Testis (tissue), 3 donors: Measurements from ENCODE around the gene CAPRIN1. TPM values are rescaled to one million over a fixed set of nuclear protein-coding genes. Genes with fewer than 3 reads are reported as not detected.

Source experiments
- DNase-seq: peaks from one replicate; pipeline ENCODE4 v3.0.0-alpha.2; 2019
- H3K27ac ChIP-seq, 2 donors: fragments of 200-600 bp; sonication (generic); one replicate each; pipeline ENCODE4 v1.5.1; 2019
- H3K27me3 ChIP-seq: fragments of 200-600 bp; sonication (generic); one replicate; pipeline ENCODE4 v1.5.1; 2019
- H3K36me3 ChIP-seq: fragments of 200-600 bp; sonication (generic); one replicate; pipeline ENCODE4 v1.5.1; 2017; ENCODE audit warnings: low read depth; ENCODE audit errors: missing control alignments
- H3K4me1 ChIP-seq: fragments of 200-600 bp; sonication (generic); one replicate; pipeline ENCODE4 v1.5.1; 2019
- H3K4me3 ChIP-seq, 2 donors: fragments of 200-600 bp; sonication (generic); one replicate each; pipeline ENCODE4 v1.5.1; 2017 to 2019
- H3K9me3 ChIP-seq: fragments of 200-600 bp; sonication (generic); one replicate; pipeline ENCODE4 v1.5.1; 2017
- POLR2A ChIP-seq: fragments of 450-650 bp; IDR thresholded peaks from one replicate; pipeline ENCODE4 v1.6.1; 2017; ENCODE audit warnings: antibody characterized with exemption, mild to moderate bottlenecking, moderate library complexity
- WGBS, 2 donors: methylation state at CpG; one replicate each; pipeline ENCODE4 v1.1.5; 2018; 5-methylcytosine and 5-hydroxymethylcytosine counted together
- intact Hi-C: fragments of 100-400 bp; cut with DNase I; formaldehyde crosslinking; loops from one replicate; pipeline ENCODE4 v1.15.1; 2023; ENCODE audit warnings: low total_unique reads
- polyA plus RNA-seq: library from polyadenylated mRNA; stranded (reverse); fragments of 350-450 nt; fragmentation: Illumina TruSeq; extraction: RNeasy Lipid Tissue Mini Kit (QIAGEN cat#74804); gene quantifications from one replicate; pipeline ENCODE4 v1.2.3, GENCODE V29; 2014; ENCODE audit warnings: low read depth, low replicate concordance; ENCODE audit not compliant: insufficient read depth
- total RNA-seq, 2 donors: library from RNA; depleted of rRNA; stranded (reverse); fragments of >200 nt; gene quantifications; one replicate each; pipeline ENCODE4 v1.2.3, GENCODE V29; 2016
- TF ChIP-seq, protein P1 (sequence below), 3 experiments: fragments of 450-650 bp in 2 of 3; fragments of 200-600 bp in 1 of 3; sonication (generic) in 1 of 3; IDR thresholded peaks; one replicate each; pipeline ENCODE4 v1.5.1; 2016 to 2019; ENCODE audit warnings: antibody characterized with exemption in 3 of 3, mild to moderate bottlenecking in 2 of 3, moderate library complexity in 1 of 3

Gene CAPRIN1
- total and polyA plus RNA-seq, 3 donors from 2014 or later, result 281 to 419 (median 377) TPM

DNA sequence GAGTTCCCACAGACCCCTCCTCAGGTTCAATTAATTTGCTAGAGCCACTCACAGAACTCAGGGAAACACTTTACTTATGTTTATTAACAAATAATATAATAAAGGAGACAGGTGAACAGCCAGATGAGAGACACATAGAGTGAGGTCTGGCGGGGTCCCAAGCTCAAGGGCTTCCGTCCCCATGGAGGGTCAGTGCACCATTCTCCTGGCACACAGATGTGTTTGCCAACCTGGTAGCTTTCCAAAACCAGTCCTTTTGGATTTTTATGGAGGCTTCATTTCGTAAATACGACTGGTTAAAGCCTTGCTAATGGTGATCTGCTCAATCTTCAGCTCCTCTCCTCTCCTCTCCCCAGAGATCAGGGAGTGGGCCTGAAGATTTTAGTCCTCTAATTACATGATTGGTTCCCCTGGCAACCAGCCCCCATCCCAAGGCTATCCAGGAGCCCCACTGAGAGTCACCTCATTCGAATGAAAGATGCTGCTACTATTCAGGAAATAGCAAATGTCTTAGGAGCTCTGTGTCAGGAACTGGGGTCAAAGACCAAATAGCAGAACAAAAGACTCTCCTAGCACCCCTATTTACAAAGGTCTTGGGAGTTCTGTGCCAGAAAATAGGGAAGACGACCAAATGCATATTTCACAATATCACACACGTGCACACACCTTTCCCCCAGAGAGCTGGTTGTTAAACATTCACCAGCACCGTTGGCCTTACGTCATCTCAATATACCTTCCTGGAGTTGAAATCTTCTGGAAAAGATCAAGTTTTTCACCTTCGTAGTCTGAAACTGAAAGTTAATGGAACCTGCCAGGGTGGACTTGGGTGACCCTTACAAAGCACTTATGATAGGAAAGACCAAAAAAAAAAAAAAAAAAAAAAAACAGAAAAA lies 23.8 kb upstream of the CAPRIN1 start:
- DNase-seq, result no peak
- H3K27ac ChIP-seq, result no peak overlapping the region
- H3K4me1 ChIP-seq, result no peaks in the 10 kb centered on the region
- H3K9me3 ChIP-seq, result no peaks in the 10 kb centered on the region
- intact Hi-C loops, result no loop called here
- no peak for TF ChIP-seq POLR2A
- TF ChIP-seq, protein P1, sequence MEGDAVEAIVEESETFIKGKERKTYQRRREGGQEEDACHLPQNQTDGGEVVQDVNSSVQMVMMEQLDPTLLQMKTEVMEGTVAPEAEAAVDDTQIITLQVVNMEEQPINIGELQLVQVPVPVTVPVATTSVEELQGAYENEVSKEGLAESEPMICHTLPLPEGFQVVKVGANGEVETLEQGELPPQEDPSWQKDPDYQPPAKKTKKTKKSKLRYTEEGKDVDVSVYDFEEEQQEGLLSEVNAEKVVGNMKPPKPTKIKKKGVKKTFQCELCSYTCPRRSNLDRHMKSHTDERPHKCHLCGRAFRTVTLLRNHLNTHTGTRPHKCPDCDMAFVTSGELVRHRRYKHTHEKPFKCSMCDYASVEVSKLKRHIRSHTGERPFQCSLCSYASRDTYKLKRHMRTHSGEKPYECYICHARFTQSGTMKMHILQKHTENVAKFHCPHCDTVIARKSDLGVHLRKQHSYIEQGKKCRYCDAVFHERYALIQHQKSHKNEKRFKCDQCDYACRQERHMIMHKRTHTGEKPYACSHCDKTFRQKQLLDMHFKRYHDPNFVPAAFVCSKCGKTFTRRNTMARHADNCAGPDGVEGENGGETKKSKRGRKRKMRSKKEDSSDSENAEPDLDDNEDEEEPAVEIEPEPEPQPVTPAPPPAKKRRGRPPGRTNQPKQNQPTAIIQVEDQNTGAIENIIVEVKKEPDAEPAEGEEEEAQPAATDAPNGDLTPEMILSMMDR (IDR thresholded peaks at IDR 0.05), result no peak
- H3K4me3 ChIP-seq, result no peak overlapping the region
- H3K27me3 ChIP-seq, result no peaks in the 10 kb centered on the region
- 83 to 84% methylated on average over 10 of the region's 10 CpGs for WGBS, 2 donors
- no peaks in the 10 kb centered on the region for H3K36me3 ChIP-seq

DNA sequence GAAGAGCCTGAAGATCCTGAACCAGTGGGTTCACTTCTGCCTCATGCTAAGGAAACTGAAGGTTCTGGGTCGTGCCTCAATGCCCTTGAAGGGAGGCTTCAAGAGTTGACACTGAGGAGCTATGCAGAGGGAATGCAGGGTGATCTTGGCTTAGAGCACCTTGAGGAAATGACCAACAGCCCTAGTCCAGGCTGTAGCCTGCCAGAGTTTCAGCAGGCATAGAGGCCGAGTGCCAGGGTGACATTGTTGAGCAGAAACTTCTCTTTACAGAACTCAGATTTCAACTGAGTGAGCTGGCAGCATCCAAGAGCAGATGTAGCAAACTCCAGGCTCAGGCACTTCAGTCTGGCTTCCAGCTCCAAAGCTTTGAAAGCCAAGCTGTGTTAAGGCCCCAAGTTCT lies 23.1 kb upstream of the CAPRIN1 start:
- 53 to 79% methylated on average over 2 of the region's 2 CpGs for WGBS, 2 donors
- no peak overlapping the region for H3K4me3 ChIP-seq
- no peaks in the 10 kb centered on the region for H3K27me3 ChIP-seq
- H3K9me3 ChIP-seq, result no peaks in the 10 kb centered on the region
- H3K4me1 ChIP-seq, result no peaks in the 10 kb centered on the region
- H3K27ac ChIP-seq, result no peak overlapping the region
- H3K36me3 ChIP-seq, result no peaks in the 10 kb centered on the region
- intact Hi-C loops, result no loop called here
- no peak for DNase-seq
- TF ChIP-seq, protein P1 (IDR thresholded peaks at IDR 0.05), result no peak
- no peak for TF ChIP-seq POLR2A

DNA sequence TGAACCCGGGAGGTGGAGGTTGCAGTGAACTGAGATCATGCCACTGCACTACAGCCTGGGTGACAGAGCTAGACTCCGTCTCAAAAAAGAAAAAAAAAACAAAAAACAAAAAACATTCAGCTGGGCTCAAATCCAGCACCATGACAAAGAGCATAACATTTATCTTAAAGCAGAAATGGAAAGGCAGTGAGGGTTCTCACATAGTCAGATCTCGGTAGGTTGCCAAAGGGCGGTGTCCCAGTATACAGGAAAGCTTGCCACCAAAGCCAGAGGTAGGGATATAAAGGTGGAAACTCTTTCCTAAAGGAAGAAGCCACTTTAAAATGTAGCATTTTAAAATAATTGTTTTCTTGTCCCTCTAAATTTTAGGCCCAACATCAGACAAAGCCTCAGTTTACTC lies 22.4 kb upstream of the CAPRIN1 start:
- Histone ChIP-seq H3K27ac (no peak overlapping the region), H3K4me3 (no peak overlapping the region), H3K27me3 (no peaks in the 10 kb centered on the region), H3K4me1 (no peaks in the 10 kb centered on the region), H3K36me3 (no peaks in the 10 kb centered on the region), H3K9me3 (no peaks in the 10 kb centered on the region)
- no peak for DNase-seq
- intact Hi-C loops, result no loop called here
- TF ChIP-seq, protein P1 (IDR thresholded peaks at IDR 0.05), result no peak
- no peak for TF ChIP-seq POLR2A
- 86 to 88% methylated on average over 4 of the region's 4 CpGs for WGBS, 2 donors

DNA sequence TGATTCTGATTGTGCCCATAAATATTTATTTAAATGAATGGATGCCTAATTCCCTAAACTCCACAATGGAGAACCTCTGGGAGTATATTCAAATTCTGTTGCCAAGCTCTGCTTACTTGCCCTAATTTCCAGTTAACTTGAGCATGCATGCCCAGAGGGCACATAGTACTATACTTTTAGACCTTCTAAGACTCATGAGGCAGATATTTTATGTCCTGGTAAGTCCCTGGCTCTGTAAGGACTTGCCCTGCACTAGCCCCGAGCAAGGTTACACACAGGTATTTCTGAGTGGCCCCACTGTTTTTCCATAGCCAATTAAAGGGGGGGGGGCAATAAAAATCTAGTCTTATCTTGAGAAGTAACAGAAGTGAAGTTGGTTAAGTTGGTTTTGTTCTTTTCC lies 21.1 kb upstream of the CAPRIN1 start:
- DNase-seq, result no peak
- no peak for TF ChIP-seq POLR2A
- TF ChIP-seq, protein P1 (IDR thresholded peaks at IDR 0.05), result no peak
- Histone ChIP-seq H3K27ac (no peak overlapping the region), H3K36me3 (no peaks in the 10 kb centered on the region), H3K4me3 (no peak overlapping the region), H3K27me3 (no peaks in the 10 kb centered on the region), H3K9me3 (no peaks in the 10 kb centered on the region), H3K4me1 (no peaks in the 10 kb centered on the region)
- intact Hi-C loops, result no loop called here
- WGBS, 2 donors, result 75 to 79% methylated on average over 1 of the region's 1 CpG

DNA sequence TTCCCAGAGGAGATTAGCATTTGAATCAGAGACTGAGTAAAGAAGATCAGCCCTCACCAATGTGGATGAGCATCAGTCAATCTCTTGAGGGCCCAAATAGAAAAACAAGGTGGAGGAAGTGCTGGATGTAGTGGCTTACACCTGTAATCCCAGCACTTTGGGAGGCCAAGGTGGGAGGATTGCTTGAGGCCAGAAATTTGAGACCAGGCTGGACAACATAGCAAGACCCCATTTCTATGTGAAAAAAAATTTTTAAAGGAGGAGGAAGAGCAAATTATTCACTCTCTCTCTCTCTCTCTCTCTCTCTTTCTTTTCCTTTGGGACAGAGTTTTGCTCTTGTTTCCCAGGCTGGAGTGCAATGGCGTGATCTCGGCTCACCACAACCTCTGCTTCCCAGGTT lies 18.1 kb upstream of the CAPRIN1 start:
- 95 to 100% methylated on average over 2 of the region's 2 CpGs for WGBS, 2 donors
- intact Hi-C loops, result no loop called here
- no peaks in the 10 kb centered on the region for H3K27me3 ChIP-seq

More for the DNA sequence above, 18.1 kb upstream of the CAPRIN1 start:
- H3K27ac ChIP-seq, result no peak overlapping the region
- no peaks in the 10 kb centered on the region for H3K36me3 ChIP-seq
- H3K4me1 ChIP-seq, result no peaks in the 10 kb centered on the region
- H3K4me3 ChIP-seq, result no peak overlapping the region
- TF ChIP-seq, protein P1 (IDR thresholded peaks at IDR 0.05), result no peak
- no peak for TF ChIP-seq POLR2A
- no peaks in the 10 kb centered on the region for H3K9me3 ChIP-seq
- DNase-seq, result no peak
